ENCODE results near the gene PYHIN1. TPM values are rescaled to one million over a fixed set of nuclear protein-coding genes. Genes with fewer than 3 reads are reported as not detected.

PYHIN1 gene
- total RNA-seq, 1 experiment from 2014 or later: not detected

DNA sequence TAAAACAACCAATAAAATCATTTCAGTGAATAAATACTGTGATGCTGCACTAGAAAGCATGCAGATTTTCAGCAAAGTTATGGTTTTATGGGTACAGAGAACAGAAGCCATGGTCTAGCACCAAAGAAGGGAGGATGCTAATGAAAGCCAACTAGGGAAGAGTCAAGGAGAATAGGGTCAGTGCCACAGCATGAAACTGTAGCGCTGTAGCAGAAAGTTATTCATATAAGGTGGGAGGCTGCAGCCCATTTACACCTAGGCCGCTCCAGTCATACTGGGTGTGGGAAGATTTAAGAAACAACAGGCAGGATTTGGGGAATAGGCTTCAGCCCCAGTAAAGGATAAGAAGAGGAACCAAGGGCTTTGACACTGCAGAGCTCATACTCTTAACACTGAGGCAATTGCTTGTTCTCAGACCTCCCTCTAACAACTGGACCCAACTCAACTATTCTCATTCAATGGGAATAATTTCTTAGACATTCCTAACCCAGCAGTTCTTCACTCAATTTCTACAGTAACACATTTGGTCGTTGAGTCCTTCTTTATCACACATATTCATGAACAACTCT lies 82.7 kb downstream of the PYHIN1 start:
- no peak for DNase-seq (ENCODE audit: low spot score)

DNA sequence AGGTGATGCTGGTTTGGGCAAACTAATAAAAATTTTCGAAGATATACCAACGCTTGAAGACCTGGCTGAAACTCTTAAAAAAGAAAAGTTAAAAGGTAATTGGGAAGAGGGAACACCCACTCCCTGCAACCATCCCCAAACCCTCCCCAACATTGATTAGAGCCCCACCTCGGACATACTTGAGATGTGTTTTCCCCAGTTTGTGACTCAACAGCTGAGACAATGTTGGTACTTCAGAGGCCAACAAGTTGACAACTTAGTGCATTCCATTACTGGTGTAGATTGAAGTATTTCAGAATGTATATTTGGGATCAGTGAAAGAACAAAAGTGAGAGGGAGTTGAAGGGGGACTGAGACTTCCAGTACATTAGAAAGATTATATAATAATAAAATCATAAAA lies 83.5 kb downstream of the PYHIN1 start:
- DNase-seq (ENCODE audit: low spot score): no peak

DNA sequence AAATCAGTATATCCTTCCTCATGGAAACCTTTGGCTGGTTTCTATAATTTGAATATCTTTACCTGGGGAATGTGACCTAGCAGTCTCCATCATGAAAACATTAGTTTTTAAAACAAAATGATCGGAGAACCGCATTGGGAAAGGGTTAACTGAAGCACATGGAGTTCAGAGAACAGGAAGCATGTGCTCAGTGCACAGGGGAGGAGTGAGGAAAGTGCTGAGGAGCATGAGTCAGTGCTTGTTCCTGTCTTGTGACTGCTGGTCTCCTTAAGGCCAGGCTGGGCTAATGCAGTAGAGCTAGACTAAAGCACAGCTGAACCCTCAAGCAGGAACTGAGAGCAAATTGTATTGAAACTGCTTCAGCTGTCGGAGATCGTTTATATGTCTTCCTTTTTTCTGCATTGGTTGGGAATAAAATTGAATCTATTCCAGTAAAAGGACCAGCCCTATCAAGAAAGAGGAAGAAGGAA lies 84.1 kb downstream of the PYHIN1 start:
- peak; percentile 93 for DNase-seq (ENCODE audit: low spot score)

DNA sequence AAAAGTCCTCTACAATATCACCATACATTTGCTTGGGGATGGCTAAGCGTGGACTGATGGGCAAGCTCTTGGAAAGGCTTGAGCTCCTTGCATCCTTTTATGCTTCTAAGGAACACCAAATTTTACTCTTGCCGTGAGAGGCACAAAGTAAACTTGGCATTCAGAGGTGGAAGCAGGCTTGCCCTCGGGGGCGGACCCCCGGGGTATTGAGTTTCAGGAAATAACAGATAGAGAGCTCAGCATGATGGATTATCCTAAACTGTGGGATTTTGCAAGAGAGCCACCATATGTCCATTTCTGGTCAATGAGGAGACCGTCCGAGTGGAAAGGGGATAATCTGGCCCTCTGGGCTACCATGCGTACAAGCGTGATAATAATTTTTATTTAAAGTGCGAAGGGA lies 92.4 kb downstream of the PYHIN1 start:
- no peak for DNase-seq (ENCODE audit: low spot score)

DNA sequence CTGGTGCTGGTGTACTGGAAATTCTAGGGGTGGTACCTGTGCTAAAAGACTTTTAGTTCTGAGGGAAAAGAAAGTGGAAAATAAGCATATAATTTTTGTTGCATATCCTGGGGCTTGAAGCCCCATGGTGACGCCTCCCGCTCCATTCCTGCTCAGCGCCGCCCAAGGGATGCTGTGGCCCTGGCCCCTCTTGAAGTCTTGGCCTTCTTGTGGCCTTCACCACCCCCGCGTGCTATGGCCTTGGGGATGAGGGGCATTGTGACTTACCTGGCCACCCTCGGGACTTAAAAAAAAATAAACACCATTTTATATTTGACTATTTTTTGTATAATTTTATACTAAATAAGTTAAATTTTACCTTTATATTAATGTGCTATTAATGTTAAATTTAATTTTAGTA lies 93.7 kb downstream of the PYHIN1 start:
- no peak for DNase-seq (ENCODE audit: low spot score)

Other genes with a start within 250 kb of the PYHIN1 start
- gene SPTA1, start 244.8 kb upstream of the PYHIN1 start, total RNA-seq (2014; rRNA removed; shearing (Covaris generic)): not detected in 2 replicates
- gene OR6K2, start 230.9 kb upstream of the PYHIN1 start, total RNA-seq (2014; rRNA removed; shearing (Covaris generic)): not detected in 2 replicates
- gene OR6K3, start 210.8 kb upstream of the PYHIN1 start, total RNA-seq (2014; rRNA removed; shearing (Covaris generic)): not detected in 2 replicates
- not detected in 2 replicates for gene OR6K6, start 176.8 kb upstream of the PYHIN1 start, total RNA-seq (2014; rRNA removed; shearing (Covaris generic))
- gene OR6N1, start 159.4 kb upstream of the PYHIN1 start, total RNA-seq (2014; rRNA removed; shearing (Covaris generic)): not detected in 2 replicates
- not detected in 2 replicates for gene OR6N2, start 150.3 kb upstream of the PYHIN1 start, total RNA-seq (2014; rRNA removed; shearing (Covaris generic))
- not detected in 2 replicates for gene MNDA, start 100.2 kb upstream of the PYHIN1 start, total RNA-seq (2014; rRNA removed; shearing (Covaris generic))
- gene IFI16, start 78.4 kb downstream of the PYHIN1 start, total RNA-seq (2014; rRNA removed; shearing (Covaris generic)): 52.3 and 58.7 TPM in 2 replicates
- not detected in 2 replicates for gene AIM2, start 145.2 kb downstream of the PYHIN1 start, total RNA-seq (2014; rRNA removed; shearing (Covaris generic))
- gene CADM3, start 240.1 kb downstream of the PYHIN1 start, total RNA-seq (2014; rRNA removed; shearing (Covaris generic)): 0.26 and 0.91 TPM in 2 replicates

Measured in A172 (cell line).